SJSA1 (cell line): ENCODE results near the gene ALKBH2. TPM values are rescaled to one million over a fixed set of nuclear protein-coding genes. Genes with fewer than 3 reads are reported as not detected.
"Not testable (repeated sequence)": the region's sequence is repeated elsewhere in the genome, so short reads cannot be mapped to it uniquely, and the experiment has no call there.

Source experiments
- DNase-seq, 2 experiments: peaks; one replicate each; pipeline ENCODE4 v3.0.0-alpha.2; 2015 to 2020; ENCODE audit warnings: low spot score in 2 of 2, low read depth in 1 of 2
- H3K27ac ChIP-seq: fragments of 250-450 bp; sonication (Bioruptor Pico); 2 replicates; pipeline ENCODE4 v1.5.1; 2020; ENCODE audit warnings: mild to moderate bottlenecking, moderate library complexity
- H3K27me3 ChIP-seq: fragments of 250-450 bp; sonication (Bioruptor Pico); replicated peaks from 2 replicates; pipeline ENCODE4 v1.5.1; 2020; ENCODE audit warnings: mild to moderate bottlenecking, moderate library complexity
- H3K36me3 ChIP-seq: fragments of 250-450 bp; sonication (Bioruptor Pico); 2 replicates; pipeline ENCODE4 v1.5.1; 2020; ENCODE audit warnings: mild to moderate bottlenecking
- H3K4me1 ChIP-seq: fragments of 250-450 bp; sonication (Bioruptor Pico); replicated peaks from 2 replicates; pipeline ENCODE4 v1.6.1; 2021; ENCODE audit warnings: mild to moderate bottlenecking
- H3K4me3 ChIP-seq: fragments of 250-450 bp; sonication (Bioruptor Pico); 2 replicates; pipeline ENCODE4 v1.5.1; 2020; ENCODE audit warnings: mild to moderate bottlenecking
- H3K9me3 ChIP-seq: fragments of 250-450 bp; sonication (Bioruptor Pico); replicated peaks from 2 replicates; pipeline ENCODE4 v1.5.1; 2020; ENCODE audit warnings: mild to moderate bottlenecking
- total RNA-seq: library from RNA; depleted of rRNA; stranded (reverse); fragments of >200 nt; shearing (Covaris generic); gene quantifications from 2 replicates; pipeline ENCODE4 v1.2.3, GENCODE V29; 2014

The ALKBH2 gene
- total RNA-seq, 1 experiment from 2014 or later, result 13.8 TPM

GRCh38 chr12:109069307-109070271 lies 23.7 kb downstream of the ALKBH2 start:
- no peak overlapping the region for H3K27ac ChIP-seq
- H3K36me3 ChIP-seq, result peaks cover 17% of the 10 kb centered on the region
- H3K4me3 ChIP-seq, result no peak overlapping the region
- no peaks in the 10 kb centered on the region for H3K4me1 ChIP-seq
- no peaks in the 10 kb centered on the region for H3K27me3 ChIP-seq
- no peaks in the 10 kb centered on the region for H3K9me3 ChIP-seq
- DNase-seq, result peak in 1 of 2 experiments; percentile 24

GRCh38 chr12:109065853-109066193 lies 27.4 kb downstream of the ALKBH2 start:
- DNase-seq, result no peak
- Histone ChIP-seq H3K27ac (no peak overlapping the region), H3K9me3 (no peaks in the 10 kb centered on the region), H3K27me3 (no peaks in the 10 kb centered on the region), H3K36me3 (peaks cover 3% of the 10 kb centered on the region; the same call in 1 of the 2 replicates), H3K4me1 (no peaks in the 10 kb centered on the region), H3K4me3 (no peak overlapping the region)

DNA sequence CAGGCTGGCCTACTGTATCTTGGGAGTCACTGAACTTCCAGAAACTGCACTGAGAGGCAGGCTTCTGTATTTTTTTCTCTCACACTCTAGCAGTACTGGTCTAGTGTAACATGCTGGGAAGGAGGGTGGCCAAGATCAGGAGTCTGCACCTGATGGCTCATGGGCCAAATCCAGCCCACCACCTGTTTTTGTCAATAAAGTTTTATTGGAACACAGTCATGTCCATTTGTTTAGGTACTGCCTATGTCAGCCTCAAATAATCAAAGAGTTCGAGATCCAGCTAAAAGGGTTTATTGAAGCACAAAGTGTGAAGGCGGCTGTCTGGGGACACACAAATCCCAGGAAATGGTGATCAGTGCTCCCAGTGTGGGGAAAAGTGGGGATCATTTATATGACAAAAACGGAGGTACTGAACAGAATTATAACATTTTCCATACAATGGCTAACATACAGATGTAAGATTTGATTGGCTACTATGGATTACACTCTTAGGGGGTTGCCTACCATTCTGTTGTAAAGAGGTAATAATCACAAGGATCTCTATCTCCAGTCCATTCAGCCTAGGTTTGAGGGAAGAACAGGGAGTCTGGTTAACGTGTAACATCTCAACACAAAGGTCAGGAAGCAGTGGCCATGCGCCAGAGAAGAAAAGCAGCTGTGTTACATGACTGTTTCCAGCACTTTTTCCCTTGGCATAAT lies 28.0 kb downstream of the ALKBH2 start:
- DNase-seq, result no peak
- Histone ChIP-seq H3K9me3 (no peaks in the 10 kb centered on the region), H3K36me3 (peaks cover 3% of the 10 kb centered on the region; the same call in 1 of the 2 replicates), H3K27me3 (no peaks in the 10 kb centered on the region), H3K4me3 (no peak overlapping the region), H3K4me1 (no peaks in the 10 kb centered on the region), H3K27ac (no peak overlapping the region)

DNA sequence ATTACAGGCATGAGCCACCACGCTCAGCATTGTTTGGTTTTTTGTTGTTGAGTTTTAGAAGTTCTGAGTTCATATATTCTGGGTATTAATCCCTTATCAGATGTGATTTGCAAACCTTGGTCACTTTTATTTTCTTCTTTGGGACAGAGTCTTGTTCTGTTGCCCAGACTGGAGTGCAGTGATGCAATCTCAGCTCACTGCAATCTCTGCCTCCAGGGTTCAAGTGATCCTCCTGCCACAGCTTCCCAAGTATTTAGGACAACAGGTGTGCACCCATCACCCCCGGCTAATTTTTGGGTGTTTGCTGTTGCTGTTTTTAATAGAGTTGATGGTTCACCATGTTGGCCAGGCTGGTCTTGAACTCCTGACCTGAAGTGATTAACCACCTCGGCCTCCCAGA lies 29.1 kb downstream of the ALKBH2 start:
- H3K4me1 ChIP-seq, result no peaks in the 10 kb centered on the region
- no peak for DNase-seq
- no peak overlapping the region for H3K27ac ChIP-seq
- no peak overlapping the region for H3K4me3 ChIP-seq
- no peaks in the 10 kb centered on the region for H3K27me3 ChIP-seq
- peaks cover 5% of the 10 kb centered on the region for H3K36me3 ChIP-seq
- no peaks in the 10 kb centered on the region for H3K9me3 ChIP-seq

GRCh38 chr12:109058773-109059172 lies 34.5 kb downstream of the ALKBH2 start:
- no peak for DNase-seq
- no peaks in the 10 kb centered on the region for H3K27me3 ChIP-seq
- H3K36me3 ChIP-seq, result peaks cover 14% of the 10 kb centered on the region
- H3K9me3 ChIP-seq, result no peaks in the 10 kb centered on the region
- H3K4me3 ChIP-seq, result no peak overlapping the region
- peaks cover 3% of the 10 kb centered on the region for H3K4me1 ChIP-seq
- no peak overlapping the region for H3K27ac ChIP-seq

DNA sequence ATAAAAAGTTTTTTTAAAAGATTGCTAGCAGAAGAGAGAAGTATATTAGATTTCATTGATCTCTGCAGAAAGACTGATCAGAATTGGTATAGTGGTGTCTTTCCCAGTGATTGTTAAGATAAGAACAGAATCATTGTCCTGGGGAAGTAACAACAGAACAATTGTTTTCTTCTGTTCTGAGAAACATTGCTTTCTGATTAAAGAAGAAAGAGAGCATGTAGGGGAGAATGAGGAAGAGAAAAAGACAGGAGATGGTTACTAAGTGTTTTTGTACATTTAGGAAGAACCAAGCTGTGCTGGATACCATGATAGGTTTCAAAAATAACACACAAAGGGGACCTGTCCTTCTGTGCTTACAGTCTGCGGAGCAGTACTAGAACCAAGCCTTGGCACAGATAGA lies 35.9 kb downstream of the ALKBH2 start:
- DNase-seq, result no peak
- H3K9me3 ChIP-seq, result no peaks in the 10 kb centered on the region
- peaks cover 9% of the 10 kb centered on the region for H3K4me1 ChIP-seq
- no peak overlapping the region for H3K27ac ChIP-seq
- no peak overlapping the region for H3K4me3 ChIP-seq
- no peaks in the 10 kb centered on the region for H3K27me3 ChIP-seq
- peaks cover 18% of the 10 kb centered on the region for H3K36me3 ChIP-seq

DNA sequence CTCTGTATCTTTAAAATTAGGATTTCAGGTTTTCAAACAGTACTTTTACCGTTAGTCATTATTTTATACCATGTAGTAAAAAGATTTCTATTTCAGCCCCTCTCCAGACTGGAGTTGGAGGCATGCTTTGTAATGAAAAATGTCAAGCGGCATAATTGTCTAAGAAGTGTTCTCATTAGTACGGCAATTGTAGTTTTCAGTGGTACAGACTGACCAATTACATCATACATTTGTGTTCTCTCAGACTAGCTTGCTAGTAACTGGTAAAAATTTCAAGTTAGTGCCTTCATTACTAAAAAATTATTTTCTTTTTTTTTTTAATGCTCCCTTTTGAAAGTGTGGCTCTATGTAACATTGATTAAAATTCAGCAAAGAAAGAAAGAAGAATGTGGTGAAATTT lies 36.4 kb downstream of the ALKBH2 start:
- DNase-seq, result no peak
- Histone ChIP-seq H3K36me3 (peaks cover 18% of the 10 kb centered on the region), H3K27ac (no peak overlapping the region), H3K27me3 (no peaks in the 10 kb centered on the region), H3K9me3 (no peaks in the 10 kb centered on the region), H3K4me1 (peaks cover 12% of the 10 kb centered on the region), H3K4me3 (no peak overlapping the region)

DNA sequence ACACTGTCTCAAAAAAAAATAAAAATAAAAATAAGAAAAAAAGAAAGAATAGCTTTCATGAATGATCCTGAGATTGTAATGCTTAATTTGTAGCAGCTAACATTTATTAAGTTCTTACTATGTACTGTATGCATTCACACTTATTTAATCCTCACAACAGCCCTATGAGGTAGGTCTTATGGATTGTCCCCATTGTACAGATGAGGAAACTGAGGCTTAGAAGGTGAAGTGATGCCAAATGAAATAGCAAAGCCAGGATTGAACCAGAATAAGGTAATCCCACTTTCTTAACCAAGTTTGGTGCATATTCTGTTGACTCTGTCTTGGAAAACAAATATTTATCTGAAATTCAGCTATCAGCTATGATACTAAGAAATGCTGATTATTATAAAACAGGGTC lies 38.8 kb downstream of the ALKBH2 start:
- no peaks in the 10 kb centered on the region for H3K9me3 ChIP-seq
- no peak overlapping the region for H3K27ac ChIP-seq
- H3K27me3 ChIP-seq, result no peaks in the 10 kb centered on the region
- H3K36me3 ChIP-seq, result peaks cover 18% of the 10 kb centered on the region
- peaks cover 13% of the 10 kb centered on the region for H3K4me1 ChIP-seq
- DNase-seq, result no peak
- no peak overlapping the region for H3K4me3 ChIP-seq

GRCh38 chr12:109054124-109054513 lies 39.2 kb downstream of the ALKBH2 start:
- DNase-seq, H3K27me3 ChIP-seq, H3K4me3 ChIP-seq, H3K9me3 ChIP-seq, H3K27ac ChIP-seq: not testable (repeated sequence)
- Histone ChIP-seq H3K36me3 (peaks cover 16% of the 10 kb centered on the region), H3K4me1 (peaks cover 13% of the 10 kb centered on the region)

DNA sequence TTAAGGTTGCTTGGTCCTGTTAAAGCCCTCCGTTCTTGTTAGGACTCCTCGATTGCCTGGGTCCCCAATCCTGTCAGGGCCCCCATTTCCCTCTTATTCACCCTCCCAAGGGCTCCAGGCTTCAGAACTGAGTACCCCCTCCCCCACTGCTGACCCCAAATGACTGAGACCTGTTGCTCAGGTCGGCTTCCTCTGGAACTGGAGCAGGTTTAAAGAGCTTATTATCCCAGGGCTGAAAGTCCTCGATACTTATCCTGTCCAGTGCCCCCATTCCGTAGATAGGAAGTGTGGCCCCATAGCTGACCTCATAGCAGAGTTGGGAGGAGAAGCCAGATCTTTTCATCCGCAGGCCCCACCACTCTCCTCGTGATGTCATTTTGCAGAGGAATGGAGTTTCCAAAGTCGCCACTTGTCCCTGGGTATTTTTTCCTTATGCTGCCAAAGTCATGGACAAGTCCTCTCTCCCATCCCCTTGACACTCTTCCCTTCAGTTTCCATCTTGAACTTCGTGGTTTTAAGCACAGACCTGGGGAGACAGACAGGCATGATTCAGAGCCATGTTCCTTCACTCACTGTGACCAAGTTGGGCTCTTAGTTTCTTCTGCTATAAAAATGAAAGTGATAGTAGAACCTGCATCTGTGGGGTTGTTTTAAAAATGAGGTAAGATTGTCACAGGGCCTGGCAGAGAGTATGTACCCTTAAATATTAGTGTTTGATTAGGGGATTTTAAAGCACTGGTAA lies 39.7 kb downstream of the ALKBH2 start:
- Histone ChIP-seq H3K4me3 (peak overlapping the region; percentile 86), H3K36me3 (peaks cover 11% of the 10 kb centered on the region; the same call in 1 of the 2 replicates), H3K9me3 (no peaks in the 10 kb centered on the region), H3K27ac (no peak overlapping the region), H3K4me1 (peaks cover 13% of the 10 kb centered on the region), H3K27me3 (no peaks in the 10 kb centered on the region)
- DNase-seq, result no peak

DNA sequence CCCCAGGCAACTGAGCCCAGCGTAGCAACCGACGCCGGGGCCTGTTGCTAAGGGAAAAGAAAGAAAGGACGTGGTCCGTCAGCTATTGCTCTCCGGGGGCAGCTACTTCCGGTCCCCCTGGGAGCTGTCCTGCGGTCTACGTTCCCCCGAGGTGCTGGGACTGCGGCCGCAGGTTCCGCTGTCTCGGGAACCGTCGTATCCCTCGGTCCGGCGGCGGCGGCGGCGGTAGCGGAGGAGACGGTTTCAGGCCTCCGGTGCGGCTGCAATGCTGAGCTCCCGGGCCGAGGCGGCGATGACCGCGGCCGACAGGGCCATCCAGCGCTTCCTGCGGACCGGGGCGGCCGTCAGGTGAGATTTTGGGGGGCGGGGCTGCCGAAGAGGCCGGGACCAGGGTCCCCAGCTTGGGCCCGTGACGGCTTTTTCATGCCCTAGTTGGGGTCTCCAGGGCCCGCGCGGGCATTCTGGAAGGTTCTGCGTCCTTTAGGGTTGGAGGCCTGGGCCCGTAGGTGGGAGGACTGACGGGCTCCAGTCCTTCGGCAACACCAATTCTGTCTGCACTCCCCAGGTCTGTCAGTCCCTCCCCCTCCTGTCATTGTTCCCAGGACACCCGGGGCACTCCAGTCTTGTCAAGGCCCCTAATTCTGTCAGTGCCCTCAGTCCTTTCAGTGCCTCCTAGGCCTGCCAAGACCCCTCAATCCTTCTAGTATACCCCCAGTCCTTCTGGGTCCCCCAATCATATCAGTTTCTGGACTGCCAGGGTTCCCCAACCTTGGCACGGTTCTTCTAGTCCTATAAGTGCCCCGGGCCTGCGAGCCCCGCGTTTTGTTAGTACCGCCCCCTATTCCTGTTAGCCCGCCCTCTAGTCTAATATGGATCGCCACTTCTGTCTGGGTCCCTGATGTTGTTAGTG lies 40.6 kb downstream of the ALKBH2 start, which contains the start of gene USP30:
Gene USP30, plus strand, starts transcription at position 163 of the 910 bp plus-strand sequence. Its CDS starts 103 bp downstream, at position 266.
- Histone ChIP-seq H3K4me3 (peak within 1 kb of the TSS; percentile 86), H3K9me3 (no peaks in the 10 kb centered on the region)

DNA sequence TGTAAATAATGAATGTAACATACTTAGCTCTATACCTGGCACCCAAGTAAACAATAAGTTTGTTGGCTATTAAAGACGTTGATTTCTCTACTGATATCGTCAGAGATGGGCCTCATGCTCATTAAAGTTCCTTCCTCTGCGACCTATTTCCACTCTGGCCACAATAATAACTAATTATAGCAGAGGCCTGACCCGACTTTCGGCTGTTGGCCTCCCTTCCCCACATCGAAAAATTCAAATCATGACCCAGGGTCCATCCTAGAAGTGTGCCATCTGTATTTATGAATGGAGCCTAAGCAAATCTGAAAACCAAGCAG lies 41.2 kb downstream of the ALKBH2 start:
- Histone ChIP-seq H3K27ac (0 out of 2 replicates have a peak overlapping the region, but pooled peaks have one; percentile 36), H3K27me3 (no peaks in the 10 kb centered on the region), H3K4me3 (peak overlapping the region; percentile 86), H3K4me1 (peaks cover 13% of the 10 kb centered on the region), H3K36me3 (peaks cover 4% of the 10 kb centered on the region; the same call in 1 of the 2 replicates), H3K9me3 (no peaks in the 10 kb centered on the region)
- DNase-seq, result no peak

More for the DNA sequence above, 40.6 kb downstream of the ALKBH2 start, which contains the start of gene USP30:
- peak within 1 kb of the TSS; percentile 36 for H3K27ac ChIP-seq
- no peaks in the 10 kb centered on the region for H3K27me3 ChIP-seq
- DNase-seq, result peak; percentile 74 to 80
- H3K4me1 ChIP-seq, result peaks cover 13% of the 10 kb centered on the region
- peaks cover 5% of the 10 kb centered on the region; the same call in 1 of the 2 replicates for H3K36me3 ChIP-seq

- H3K27ac ChIP-seq, H3K27me3 ChIP-seq, H3K36me3 ChIP-seq, H3K9me3 ChIP-seq, H3K4me3 ChIP-seq, DNase-seq: not testable (repeated sequence)
- H3K4me1 ChIP-seq, result peaks cover 13% of the 10 kb centered on the region
Observed at GRCh38 chr12:109049794-109050193, 43.5 kb downstream of the ALKBH2 start.
